ENCODE measurements around the gene COL4A3. TPM values are rescaled to one million over a fixed set of nuclear protein-coding genes. Genes with fewer than 3 reads are reported as not detected.

COL4A3 gene
- polyA plus RNA-seq, 1 donor from 2014 or later = 0.10 TPM

DNA sequence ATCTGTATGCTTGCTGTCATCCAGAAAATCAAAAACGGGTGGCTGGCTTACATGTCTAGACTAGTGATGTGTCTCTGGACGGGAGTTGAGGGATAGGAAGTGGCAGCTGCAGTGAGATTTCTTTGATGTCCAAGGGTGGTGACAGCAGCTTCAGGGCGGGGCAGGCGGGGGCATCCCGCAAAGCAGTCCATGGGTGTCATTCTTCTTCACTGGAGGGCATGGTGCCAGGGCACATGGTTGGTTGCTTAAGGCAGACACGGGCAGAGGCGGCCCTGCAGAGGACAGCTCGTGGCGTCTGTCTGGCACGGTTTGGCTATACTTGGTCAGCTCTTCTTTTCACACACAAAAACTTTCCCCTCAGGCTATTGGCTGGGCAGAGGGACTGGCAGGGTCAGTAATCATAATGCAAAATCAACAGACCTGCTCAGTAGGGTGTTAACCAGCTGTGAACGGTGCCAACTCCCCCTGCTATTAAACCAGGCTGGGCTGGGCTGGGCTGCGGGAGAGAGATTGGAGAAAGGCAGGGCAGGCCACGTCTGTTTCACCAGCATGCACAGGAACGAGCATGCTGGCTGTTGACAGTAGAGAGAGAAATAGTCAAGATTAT, 63.7 kb downstream of the COL4A3 start:
- H3K9ac ChIP-seq (ENCODE audit: low read length) = no peak overlapping the region
- no peaks in the 10 kb centered on the region for H4K20me1 ChIP-seq (ENCODE audit: insufficient read depth)
- no peak overlapping the region for H3K4me3 ChIP-seq (ENCODE audit: low read length)
- no peaks in the 10 kb centered on the region for H3K27me3 ChIP-seq (ENCODE audit: insufficient read depth, low read depth, low read length)
- H3K4me2 ChIP-seq (ENCODE audit: low read length) = no peak overlapping the region
- no peak overlapping the region for H2AFZ ChIP-seq (ENCODE audit: low read depth, low read length)
- no peaks in the 10 kb centered on the region for H3K36me3 ChIP-seq (ENCODE audit: insufficient read depth, low read length)
- no peaks in the 10 kb centered on the region for H3K9me3 ChIP-seq (ENCODE audit: low read length)
- H3K79me2 ChIP-seq (replicated peaks; ENCODE audit: insufficient read depth, low read length) = no peaks in the 10 kb centered on the region
- H3F3A ChIP-seq (ENCODE audit: insufficient read depth, low read length, poor library complexity, severe bottlenecking) = no peaks in the 10 kb centered on the region
- H3K27ac ChIP-seq (ENCODE audit: low read length) = no peak overlapping the region
- H3K9me2 ChIP-seq (ENCODE audit: insufficient read depth, low read length) = no peaks in the 10 kb centered on the region
- TF ChIP-seq MXI1 (conservative IDR thresholded peaks at IDR 0.05; ENCODE audit: poor library complexity, severe bottlenecking) (no peak), SMC3 (conservative IDR thresholded peaks at IDR 0.05; ENCODE audit: poor library complexity) (no peak), POLR2AphosphoS5 (IDR thresholded peaks at IDR 0.05) (no peak), REST (IDR thresholded peaks at IDR 0.05; ENCODE audit: borderline replicate concordance) (no peak), EZH2 (IDR thresholded peaks at IDR 0.05; ENCODE audit: borderline replicate concordance, insufficient read depth, low read length, poor library complexity, severe bottlenecking) (no peak), TAF1 (IDR thresholded peaks at IDR 0.05; ENCODE audit: low read depth) (no peak)
- TF ChIP-seq, protein P1, sequence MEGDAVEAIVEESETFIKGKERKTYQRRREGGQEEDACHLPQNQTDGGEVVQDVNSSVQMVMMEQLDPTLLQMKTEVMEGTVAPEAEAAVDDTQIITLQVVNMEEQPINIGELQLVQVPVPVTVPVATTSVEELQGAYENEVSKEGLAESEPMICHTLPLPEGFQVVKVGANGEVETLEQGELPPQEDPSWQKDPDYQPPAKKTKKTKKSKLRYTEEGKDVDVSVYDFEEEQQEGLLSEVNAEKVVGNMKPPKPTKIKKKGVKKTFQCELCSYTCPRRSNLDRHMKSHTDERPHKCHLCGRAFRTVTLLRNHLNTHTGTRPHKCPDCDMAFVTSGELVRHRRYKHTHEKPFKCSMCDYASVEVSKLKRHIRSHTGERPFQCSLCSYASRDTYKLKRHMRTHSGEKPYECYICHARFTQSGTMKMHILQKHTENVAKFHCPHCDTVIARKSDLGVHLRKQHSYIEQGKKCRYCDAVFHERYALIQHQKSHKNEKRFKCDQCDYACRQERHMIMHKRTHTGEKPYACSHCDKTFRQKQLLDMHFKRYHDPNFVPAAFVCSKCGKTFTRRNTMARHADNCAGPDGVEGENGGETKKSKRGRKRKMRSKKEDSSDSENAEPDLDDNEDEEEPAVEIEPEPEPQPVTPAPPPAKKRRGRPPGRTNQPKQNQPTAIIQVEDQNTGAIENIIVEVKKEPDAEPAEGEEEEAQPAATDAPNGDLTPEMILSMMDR (IDR thresholded peaks at IDR 0.05; ENCODE audit: poor library complexity, severe bottlenecking) = no peak

DNA sequence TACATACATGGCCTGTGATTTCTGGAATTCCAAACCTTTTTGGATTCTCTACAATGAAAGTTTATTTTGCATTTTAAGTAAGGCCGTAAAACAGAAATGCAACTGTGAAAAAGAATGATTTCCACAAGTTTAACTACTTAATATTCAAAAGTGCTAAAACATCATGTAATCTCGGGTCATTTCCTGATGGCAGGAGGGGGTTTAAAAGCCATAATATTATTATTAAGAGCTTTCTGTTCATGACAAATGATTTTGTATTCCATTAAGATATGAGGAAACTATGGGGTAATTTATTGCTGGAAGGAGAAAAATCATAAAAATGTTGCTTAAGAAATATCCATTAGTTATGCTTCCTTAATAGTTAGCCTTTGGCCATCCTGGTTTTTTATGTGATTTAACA, 65.7 kb downstream of the COL4A3 start:
- no peaks in the 10 kb centered on the region for H4K20me1 ChIP-seq (ENCODE audit: insufficient read depth)
- no peaks in the 10 kb centered on the region for H3K27me3 ChIP-seq (ENCODE audit: insufficient read depth, low read depth, low read length)
- H3K9me3 ChIP-seq (ENCODE audit: low read length) = no peaks in the 10 kb centered on the region
- H2AFZ ChIP-seq (ENCODE audit: low read depth, low read length) = no peak overlapping the region
- no peak overlapping the region for H3K4me3 ChIP-seq (ENCODE audit: low read length)
- H3F3A ChIP-seq (ENCODE audit: insufficient read depth, low read length, poor library complexity, severe bottlenecking) = no peaks in the 10 kb centered on the region
- no peak overlapping the region for H3K27ac ChIP-seq (ENCODE audit: low read length)
- H3K9ac ChIP-seq (ENCODE audit: low read length) = no peak overlapping the region
- H3K9me2 ChIP-seq (ENCODE audit: insufficient read depth, low read length) = no peaks in the 10 kb centered on the region
- TF ChIP-seq, protein P1 (IDR thresholded peaks at IDR 0.05; ENCODE audit: poor library complexity, severe bottlenecking) = no peak
- TF ChIP-seq SMC3 (conservative IDR thresholded peaks at IDR 0.05; ENCODE audit: poor library complexity) = no peak
- TF ChIP-seq POLR2AphosphoS5 (IDR thresholded peaks at IDR 0.05) = no peak
- TF ChIP-seq RAD21 (conservative IDR thresholded peaks at IDR 0.05) = no peak
- TF ChIP-seq TAF1 (IDR thresholded peaks at IDR 0.05; ENCODE audit: low read depth) = no peak
- no peak for TF ChIP-seq EP300 (conservative IDR thresholded peaks at IDR 0.05; ENCODE audit: poor library complexity, severe bottlenecking)
- no peak for TF ChIP-seq REST (IDR thresholded peaks at IDR 0.05; ENCODE audit: borderline replicate concordance)
- no peak for TF ChIP-seq MXI1 (conservative IDR thresholded peaks at IDR 0.05; ENCODE audit: poor library complexity, severe bottlenecking)
- H3K79me2 ChIP-seq (replicated peaks; ENCODE audit: insufficient read depth, low read length) = no peaks in the 10 kb centered on the region
- no peak overlapping the region for H3K4me2 ChIP-seq (ENCODE audit: low read length)
- no peaks in the 10 kb centered on the region for H3K36me3 ChIP-seq (ENCODE audit: insufficient read depth, low read length)

Data from neural cell (in vitro differentiated cells).